HFF-Myc (cell line): ENCODE results near the gene TBL1X.
"Not testable (repeated sequence)": the region's sequence is repeated elsewhere in the genome, so short reads cannot be mapped to it uniquely, and the experiment has no call there.

Experiments
- DNase-seq: peaks from one replicate; pipeline ENCODE4 v3.0.0-alpha.2; 2011; ENCODE audit warnings: low read depth; ENCODE audit errors: extremely low read depth
- H3K4me3 ChIP-seq: replicated peaks from 2 replicates; pipeline ENCODE4 v1.5.1; 2011; ENCODE audit warnings: low read depth, mild to moderate bottlenecking, control low read depth, low read length
- TF ChIP-seq, protein P1 (sequence below): IDR thresholded peaks from 2 replicates; pipeline ENCODE4 v1.5.1; 2012; ENCODE audit warnings: mild to moderate bottlenecking, low read depth, low read length, control low read depth; ENCODE audit errors: missing control alignments

Gene TBL1X

DNA sequence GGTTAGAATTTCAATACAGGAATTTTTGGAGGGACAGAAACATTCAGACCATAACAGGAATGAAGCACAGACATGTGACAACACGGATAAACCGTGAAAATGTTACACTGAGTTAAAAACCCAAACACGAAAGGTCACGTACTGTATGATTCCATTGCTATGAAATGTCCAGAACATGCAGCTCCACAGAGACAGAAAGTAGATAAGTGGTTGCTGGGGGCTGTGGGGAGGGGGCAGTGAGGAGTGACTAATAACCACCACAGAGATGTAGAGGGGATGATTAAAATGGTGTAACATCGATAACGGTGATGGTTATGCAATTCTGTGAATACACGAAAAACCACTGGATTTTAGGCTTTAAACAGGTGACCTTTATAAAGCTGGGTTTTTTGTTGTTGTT, 292.5 kb downstream of the TBL1X start:
- no peak for DNase-seq
- TF ChIP-seq, protein P1, sequence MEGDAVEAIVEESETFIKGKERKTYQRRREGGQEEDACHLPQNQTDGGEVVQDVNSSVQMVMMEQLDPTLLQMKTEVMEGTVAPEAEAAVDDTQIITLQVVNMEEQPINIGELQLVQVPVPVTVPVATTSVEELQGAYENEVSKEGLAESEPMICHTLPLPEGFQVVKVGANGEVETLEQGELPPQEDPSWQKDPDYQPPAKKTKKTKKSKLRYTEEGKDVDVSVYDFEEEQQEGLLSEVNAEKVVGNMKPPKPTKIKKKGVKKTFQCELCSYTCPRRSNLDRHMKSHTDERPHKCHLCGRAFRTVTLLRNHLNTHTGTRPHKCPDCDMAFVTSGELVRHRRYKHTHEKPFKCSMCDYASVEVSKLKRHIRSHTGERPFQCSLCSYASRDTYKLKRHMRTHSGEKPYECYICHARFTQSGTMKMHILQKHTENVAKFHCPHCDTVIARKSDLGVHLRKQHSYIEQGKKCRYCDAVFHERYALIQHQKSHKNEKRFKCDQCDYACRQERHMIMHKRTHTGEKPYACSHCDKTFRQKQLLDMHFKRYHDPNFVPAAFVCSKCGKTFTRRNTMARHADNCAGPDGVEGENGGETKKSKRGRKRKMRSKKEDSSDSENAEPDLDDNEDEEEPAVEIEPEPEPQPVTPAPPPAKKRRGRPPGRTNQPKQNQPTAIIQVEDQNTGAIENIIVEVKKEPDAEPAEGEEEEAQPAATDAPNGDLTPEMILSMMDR: no peak
- no peak overlapping the region for H3K4me3 ChIP-seq

DNA sequence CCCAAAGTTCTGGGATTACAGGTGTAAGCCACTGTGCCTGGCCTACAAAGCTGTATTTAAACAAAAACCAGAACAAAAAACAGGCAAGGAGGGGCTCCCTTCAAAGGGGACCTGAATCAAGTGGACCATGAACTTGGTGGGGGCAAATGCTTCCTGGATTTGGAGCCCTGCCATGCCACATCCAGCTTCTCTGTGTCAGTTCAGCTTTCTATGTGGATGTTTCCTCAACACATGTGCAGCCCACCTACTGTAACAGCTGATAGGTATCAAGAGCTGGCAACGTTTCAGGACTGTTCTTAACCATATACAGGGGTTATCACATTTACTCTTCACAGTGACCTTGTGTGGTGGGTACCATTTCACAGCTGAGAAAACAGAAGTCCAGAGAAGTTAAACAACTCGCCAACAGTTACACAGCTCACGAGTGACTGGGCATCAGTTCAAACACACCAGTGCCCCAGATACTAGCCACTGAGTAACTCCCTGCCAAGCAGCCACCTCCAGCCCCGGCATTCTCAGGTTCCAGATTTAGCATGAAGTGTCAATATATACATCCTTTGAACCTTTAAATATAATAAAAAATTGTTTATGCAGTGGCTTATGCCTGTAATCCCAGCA, 293.3 kb downstream of the TBL1X start:
- H3K4me3 ChIP-seq: no peak overlapping the region
- TF ChIP-seq, protein P1: no peak
- no peak for DNase-seq

DNA sequence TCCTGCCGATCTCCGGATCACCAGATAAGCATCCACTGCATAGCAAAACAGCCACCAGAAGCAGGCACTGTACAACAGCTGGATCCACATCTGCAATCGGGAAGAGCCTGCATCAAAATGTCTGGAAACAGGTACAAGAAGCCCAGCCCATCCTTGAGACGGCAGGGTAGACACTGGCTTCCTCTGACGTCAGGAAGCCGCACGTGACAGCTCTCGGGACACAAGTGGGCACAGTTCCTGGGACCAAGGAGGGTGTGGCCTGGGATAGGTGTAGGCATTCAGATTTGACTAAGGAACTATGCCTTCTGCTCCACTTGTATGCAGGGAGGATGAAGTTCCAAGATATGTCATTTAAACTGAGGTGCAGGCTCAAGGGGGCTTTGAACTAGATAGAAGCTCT, 294.5 kb downstream of the TBL1X start:
- DNase-seq: no peak
- TF ChIP-seq, protein P1: no peak

DNA sequence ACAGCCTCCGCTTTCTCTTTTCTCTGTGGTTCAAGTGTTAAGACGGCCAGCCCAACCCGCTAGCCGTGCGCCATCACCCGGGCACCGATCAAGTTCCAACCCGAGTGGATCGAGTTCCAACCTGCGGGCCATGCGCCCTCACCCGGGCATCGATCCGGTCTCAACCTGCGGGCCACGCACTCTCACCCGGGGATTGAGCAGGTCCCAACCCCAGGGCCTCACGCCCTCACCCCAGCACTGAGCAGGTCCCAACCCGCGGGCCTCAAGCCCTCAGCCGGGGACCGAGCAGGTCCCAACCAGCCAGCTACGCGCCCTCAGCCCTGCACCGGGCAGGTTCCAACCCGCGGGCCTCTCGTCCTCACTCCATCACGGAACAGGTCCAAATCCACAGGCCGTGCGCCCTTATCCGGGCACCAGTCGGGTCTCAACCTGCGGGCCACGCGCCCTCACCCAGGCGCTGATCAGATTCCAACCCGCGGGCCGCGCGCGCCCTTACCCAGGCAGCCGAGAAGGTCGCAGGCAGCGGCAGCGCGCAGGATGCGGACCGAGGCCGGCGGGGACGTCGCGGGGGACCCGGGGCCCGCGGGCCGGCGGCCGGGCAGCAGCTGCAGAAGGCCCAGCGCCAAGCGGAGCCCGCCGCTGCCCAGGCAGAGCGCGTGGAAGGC, 300.3 kb downstream of the TBL1X start:
- TF ChIP-seq, protein P1: no peak
- no peak overlapping the region for H3K4me3 ChIP-seq
- no peak for DNase-seq

More for the DNA sequence above, 294.5 kb downstream of the TBL1X start:
- no peak overlapping the region for H3K4me3 ChIP-seq

DNA sequence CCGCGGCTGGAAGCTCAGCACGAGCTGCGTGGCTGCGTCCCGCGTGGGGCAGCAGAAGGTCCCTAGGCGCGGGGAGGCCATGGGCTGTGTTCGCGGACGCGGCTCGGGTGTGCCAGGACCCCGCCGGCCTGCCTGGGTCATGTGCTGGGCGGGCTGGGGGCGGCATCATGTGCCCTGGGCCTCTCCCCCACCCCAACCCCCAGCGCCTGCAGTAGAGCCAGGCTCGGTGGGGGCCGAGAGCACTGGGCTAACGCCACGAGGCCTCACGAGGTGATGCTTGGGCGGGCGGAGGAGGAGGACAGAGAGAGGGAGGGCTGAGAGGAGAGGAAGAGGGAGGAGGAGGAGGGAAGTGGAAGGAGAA, 300.9 kb downstream of the TBL1X start, which contains the start of gene GPR143:
Gene GPR143, minus strand, starts transcription at position 111 of the 361 bp plus-strand sequence. Its CDS starts 30 bp downstream, at position 81.
- TF ChIP-seq, protein P1: no peak
- H3K4me3 ChIP-seq: no peak within 1 kb of the TSS
- no peak for DNase-seq

DNA sequence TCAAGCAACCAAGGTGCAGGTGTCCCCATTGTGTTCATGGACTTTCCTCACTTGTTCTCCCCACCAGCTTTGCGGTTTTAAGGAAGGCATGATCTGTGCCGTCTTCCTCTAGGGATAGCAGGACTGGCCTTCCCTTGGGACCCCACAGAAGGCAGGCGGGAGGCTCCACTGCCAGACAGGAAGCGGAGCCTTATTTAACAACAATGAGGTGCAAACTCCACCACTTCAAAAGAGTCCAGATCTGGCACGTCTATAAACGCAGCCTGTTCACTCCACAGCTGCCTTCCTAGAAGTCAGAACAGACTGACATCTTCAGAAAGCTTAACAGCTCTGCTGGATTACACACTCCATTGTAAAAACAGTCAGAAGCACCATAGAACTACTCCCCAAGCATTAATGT, 302.5 kb downstream of the TBL1X start:
- DNase-seq: no peak
- no peak overlapping the region for H3K4me3 ChIP-seq
- TF ChIP-seq, protein P1: no peak

DNA sequence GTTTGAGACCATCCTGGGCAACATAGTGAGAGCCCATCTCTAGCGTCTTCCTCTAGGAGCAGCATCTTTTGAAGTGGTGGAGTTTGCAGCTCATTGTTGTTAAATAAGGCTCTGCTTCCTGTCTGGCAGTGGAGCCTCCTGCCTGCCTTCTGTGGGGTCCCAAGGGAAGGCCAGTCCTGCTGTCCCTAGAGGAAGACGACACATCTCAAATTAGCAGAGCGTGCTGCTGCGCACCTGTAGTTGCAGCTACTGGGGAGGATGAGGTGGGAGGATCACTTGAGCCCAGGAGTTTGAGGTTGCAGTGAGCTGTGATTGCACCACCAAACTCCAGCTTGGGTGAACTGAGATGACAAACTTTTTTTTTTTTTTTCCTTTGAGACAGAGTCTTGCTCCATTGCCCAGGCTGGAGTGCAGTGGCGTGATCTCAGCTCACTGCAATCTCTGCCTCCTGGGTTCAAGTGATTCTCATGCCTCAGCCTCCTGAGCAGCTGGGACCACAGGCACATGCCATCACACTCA, 303.5 kb downstream of the TBL1X start:
- H3K4me3 ChIP-seq, DNase-seq: not testable (repeated sequence)
